HUES6 (cell line): Measurements from ENCODE around the gene ATP8B3.

Source experiments
- H3K27ac ChIP-seq: 2 replicates; pipeline ENCODE4 v1.7.0; 2013; ENCODE audit warnings: low read depth, mild to moderate bottlenecking, low read length, inconsistent platforms
- H3K27me3 ChIP-seq: 2 replicates; pipeline ENCODE4 v1.6.1; 2013; ENCODE audit warnings: low read length; ENCODE audit not compliant: control insufficient read depth, insufficient read depth
- H3K36me3 ChIP-seq: 2 replicates; pipeline ENCODE4 v1.6.1; 2013; ENCODE audit warnings: low read length; ENCODE audit not compliant: control insufficient read depth, insufficient read depth
- H3K4me1 ChIP-seq: 2 replicates; pipeline ENCODE4 v1.6.1; 2013; ENCODE audit warnings: low read length; ENCODE audit not compliant: control insufficient read depth, insufficient read depth
- H3K4me3 ChIP-seq: 2 replicates; pipeline ENCODE4 v1.5.1; 2013; ENCODE audit warnings: low read depth, low read length
- H3K9ac ChIP-seq: one replicate; pipeline ENCODE4 v1.6.1; 2013; ENCODE audit warnings: mild to moderate bottlenecking, low read length
- H3K9me3 ChIP-seq: 2 replicates; pipeline ENCODE4 v1.6.1; 2013; ENCODE audit warnings: low read depth, low read length; ENCODE audit not compliant: control insufficient read depth, insufficient read depth

The ATP8B3 gene

GRCh38 chr19:1756264-1756663 is 55.8 kb downstream of the ATP8B3 start:
- Histone ChIP-seq H3K4me3 (no peak overlapping the region), H3K9me3 (no peaks in the 10 kb centered on the region), H3K27me3 (peaks cover 99% of the 10 kb centered on the region)

GRCh38 chr19:1755467-1756171 is 56.5 kb downstream of the ATP8B3 start:
- no peaks in the 10 kb centered on the region for H3K9me3 ChIP-seq
- H3K27ac ChIP-seq = no peak overlapping the region
- H3K36me3 ChIP-seq = no peaks in the 10 kb centered on the region
- H3K4me3 ChIP-seq = peak overlapping the region; percentile 34; the same call in 1 of the 2 replicates
- peaks cover 99% of the 10 kb centered on the region for H3K27me3 ChIP-seq
- H3K9ac ChIP-seq = no peak overlapping the region
- peaks cover 15% of the 10 kb centered on the region for H3K4me1 ChIP-seq

More at GRCh38 chr19:1756264-1756663, 55.8 kb downstream of the ATP8B3 start:
- Histone ChIP-seq H3K36me3 (no peaks in the 10 kb centered on the region), H3K9ac (no peak overlapping the region), H3K4me1 (peaks cover 15% of the 10 kb centered on the region), H3K27ac (no peak overlapping the region)

GRCh38 chr19:1754636-1755466 is 57.2 kb downstream of the ATP8B3 start:
- Histone ChIP-seq H3K9me3 (no peaks in the 10 kb centered on the region), H3K36me3 (no peaks in the 10 kb centered on the region), H3K4me3 (peak overlapping the region; percentile 34; the same call in 1 of the 2 replicates), H3K4me1 (peaks cover 15% of the 10 kb centered on the region), H3K9ac (no peak overlapping the region), H3K27me3 (peaks cover 99% of the 10 kb centered on the region), H3K27ac (no peak overlapping the region)

- Histone ChIP-seq H3K4me3 (no peak overlapping the region), H3K9ac (no peak overlapping the region), H3K27ac (no peak overlapping the region), H3K27me3 (peaks cover 99% of the 10 kb centered on the region), H3K36me3 (no peaks in the 10 kb centered on the region), H3K9me3 (no peaks in the 10 kb centered on the region), H3K4me1 (peaks cover 17% of the 10 kb centered on the region)
Observed at GRCh38 chr19:1754018-1754635, 57.9 kb downstream of the ATP8B3 start.

- Histone ChIP-seq H3K9ac (no peak within 1 kb of the TSS), H3K27me3 (peaks cover 99% of the 10 kb centered on the region), H3K4me3 (no peak within 1 kb of the TSS), H3K9me3 (no peaks in the 10 kb centered on the region), H3K36me3 (no peaks in the 10 kb centered on the region), H3K4me1 (peaks cover 24% of the 10 kb centered on the region), H3K27ac (no peak within 1 kb of the TSS)
Observed at GRCh38 chr19:1752757-1753728, 59.0 kb downstream of the ATP8B3 start, which contains the start of gene ONECUT3. ONECUT3 (plus strand) TSS chr19:1753506; CDS start chr19:1753663, 157 bp downstream.

- H3K27me3 ChIP-seq = peaks cover 99% of the 10 kb centered on the region
- H3K4me1 ChIP-seq = peaks cover 24% of the 10 kb centered on the region
- no peaks in the 10 kb centered on the region for H3K9me3 ChIP-seq
- no peak overlapping the region for H3K27ac ChIP-seq
- H3K4me3 ChIP-seq = no peak overlapping the region
- no peak overlapping the region for H3K9ac ChIP-seq
- no peaks in the 10 kb centered on the region for H3K36me3 ChIP-seq
Observed at GRCh38 chr19:1752009-1752756, 59.9 kb downstream of the ATP8B3 start.

- H3K36me3 ChIP-seq = no peaks in the 10 kb centered on the region
- H3K27ac ChIP-seq = no peak overlapping the region
- no peaks in the 10 kb centered on the region for H3K9me3 ChIP-seq
- peaks cover 30% of the 10 kb centered on the region for H3K4me1 ChIP-seq
- no peak overlapping the region for H3K4me3 ChIP-seq
- no peak overlapping the region for H3K9ac ChIP-seq
- peaks cover 99% of the 10 kb centered on the region for H3K27me3 ChIP-seq
Observed at GRCh38 chr19:1751367-1752008, 60.6 kb downstream of the ATP8B3 start.

- no peak overlapping the region for H3K9ac ChIP-seq
Observed at GRCh38 chr19:1750343-1751021, 61.6 kb downstream of the ATP8B3 start.

More at GRCh38 chr19:1750343-1751021, 61.6 kb downstream of the ATP8B3 start:
- Histone ChIP-seq H3K27me3 (peaks cover 96% of the 10 kb centered on the region), H3K27ac (no peak overlapping the region), H3K4me1 (peaks cover 22% of the 10 kb centered on the region), H3K4me3 (no peak overlapping the region), H3K36me3 (no peaks in the 10 kb centered on the region), H3K9me3 (no peaks in the 10 kb centered on the region)
